HepG2 (cell line): ENCODE data around the gene RAPSN. TPM values are rescaled to one million over a fixed set of nuclear protein-coding genes. Genes with fewer than 3 reads are reported as not detected.

Experiments
- CBFB ChIP-seq: sonication (generic); formaldehyde crosslinking; IDR thresholded peaks from 2 replicates; pipeline ENCODE4 v1.4.0; 2020; ENCODE audit warnings: missing genetic modification reagents
- DBP ChIP-seq: sonication (generic); formaldehyde crosslinking; IDR thresholded peaks from 2 replicates; pipeline ENCODE4 v1.4.0; 2020; ENCODE audit warnings: missing genetic modification reagents; ENCODE audit errors: not compliant biosample characterization
- ETV5 ChIP-seq: IDR thresholded peaks from 2 replicates; pipeline ENCODE4 v1.6.1; 2018; ENCODE audit warnings: missing biosample characterization, missing genetic modification reagents, inconsistent platforms, borderline replicate concordance
- GATA4 ChIP-seq: sonication (generic); IDR thresholded peaks from 2 replicates; pipeline ENCODE4 v1.6.1; 2016; ENCODE audit warnings: antibody characterized with exemption, low read depth, borderline replicate concordance
- HMG20B ChIP-seq: conservative IDR thresholded peaks from 2 replicates; pipeline ENCODE4 v1.6.1; 2016; ENCODE audit warnings: missing genetic modification reagents, missing compliant biosample characterization
- HNRNPUL1 ChIP-seq: fragments of 200-400 bp; formaldehyde crosslinking; IDR thresholded peaks from 2 replicates; pipeline ENCODE4 v1.6.1; 2017; ENCODE audit warnings: low read depth, mild to moderate bottlenecking, low read length, moderate library complexity
- KLF9 ChIP-seq: IDR thresholded peaks from 2 replicates; pipeline ENCODE4 v1.6.1; 2016; ENCODE audit warnings: low read depth
- LCORL ChIP-seq, 2 experiments: fragments of 450-650 bp in 1 of 2; sonication (generic) in 1 of 2; formaldehyde crosslinking in 1 of 2; IDR thresholded peaks; 2 replicates each; pipeline versions ENCODE4 v1.5.0 to v1.6.1; 2017 to 2020; ENCODE audit warnings: antibody characterized with exemption in 1 of 2, missing genetic modification reagents in 1 of 2
- NCOA5 ChIP-seq: sonication (generic); formaldehyde crosslinking; IDR thresholded peaks from 2 replicates; pipeline ENCODE4 v1.4.0; 2020; ENCODE audit warnings: missing genetic modification reagents
- POLR2AphosphoS5 ChIP-seq: IDR thresholded peaks from 2 replicates; pipeline ENCODE4 v1.6.1; 2012; ENCODE audit warnings: low read depth, low read length
- RFXANK ChIP-seq: IDR thresholded peaks from 2 replicates; pipeline ENCODE4 v1.6.1; 2016
- RNF2 ChIP-seq: fragments of 450-650 bp; conservative IDR thresholded peaks from 2 replicates; pipeline ENCODE4 v1.6.1; 2016; ENCODE audit warnings: low read depth
- THYN1 ChIP-seq: sonication (generic); formaldehyde crosslinking; IDR thresholded peaks from 2 replicates; pipeline ENCODE4 v1.8.1; 2023; ENCODE audit warnings: low read depth, mild to moderate bottlenecking, moderate library complexity, missing genetic modification reagents, borderline replicate concordance
- YEATS4 ChIP-seq: sonication (generic); formaldehyde crosslinking; IDR thresholded peaks from 2 replicates; pipeline ENCODE4 v1.4.0; 2020; ENCODE audit warnings: missing genetic modification reagents, borderline replicate concordance
- ZNF292 ChIP-seq: sonication (generic); formaldehyde crosslinking; IDR thresholded peaks from 2 replicates; pipeline ENCODE4 v1.8.1; 2022; ENCODE audit warnings: mild to moderate bottlenecking, low read depth, missing genetic modification reagents, borderline replicate concordance
- ZNF367 ChIP-seq: sonication (generic); formaldehyde crosslinking; IDR thresholded peaks from 2 replicates; pipeline ENCODE4 v1.4.0; 2020; ENCODE audit warnings: missing genetic modification reagents, borderline replicate concordance
- ZSCAN22 ChIP-seq: sonication (generic); formaldehyde crosslinking; IDR thresholded peaks from 2 replicates; pipeline ENCODE4 v1.4.0; 2020; ENCODE audit warnings: mild to moderate bottlenecking, missing genetic modification reagents
- polyA plus RNA-seq, 8 experiments: library from polyadenylated mRNA; depleted of rRNA in 3 of 8; stranded (reverse) in 7 of 8; unstranded in 1 of 8; fragments of >200 nt; fragmentation: Illumina TruSeq in 4 of 8; extraction: Trizol in 4 of 8; gene quantifications; 2 replicates each; pipeline versions ENCODE4 v1.2.1 to v1.2.3, GENCODE V29; 2011 to 2016; ENCODE audit warnings: low read depth in 4 of 8, missing spikeins in 1 of 8, mixed read lengths in 1 of 8; ENCODE audit not compliant: insufficient read depth in 1 of 8
- total RNA-seq, 5 experiments: library from RNA; depleted of rRNA; stranded (reverse); fragments of >200 nt; fragmentation: Illumina TruSeq; extraction: Trizol; gene quantifications; 2 replicates each; pipeline ENCODE4 v1.2.3, GENCODE V29; 2016; ENCODE audit warnings: low read depth in 1 of 5
- TF ChIP-seq, protein P1 (sequence below): conservative IDR thresholded peaks from 2 replicates; pipeline ENCODE4 v1.6.1; 2018; ENCODE audit warnings: missing genetic modification reagents
- TF ChIP-seq, protein P2 (sequence below): sonication (generic); formaldehyde crosslinking; IDR thresholded peaks from 2 replicates; pipeline ENCODE4 v1.8.1; 2022; ENCODE audit warnings: mild to moderate bottlenecking, missing genetic modification reagents
- TF ChIP-seq, protein P3 (sequence below): sonication (generic); formaldehyde crosslinking; IDR thresholded peaks from 2 replicates; pipeline ENCODE4 v1.4.0; 2020; ENCODE audit warnings: mild to moderate bottlenecking, missing genetic modification reagents, borderline replicate concordance

Gene RAPSN
- total and polyA plus RNA-seq, 2 of the 13 experiments (the other 11 are each of a cell fraction or from before 2014, with no cell fraction given): 0.15 to 1.2 TPM

- TF ChIP-seq LCORL (IDR thresholded peaks at IDR 0.05) (0 out of 2 replicates have a peak, but pooled peaks have one; percentile 59), LCORL (CRISPR knock-in tag; IDR thresholded peaks at IDR 0.05) (peak; percentile 83), NCOA5 (CRISPR knock-in tag) (no peak), HMG20B (CRISPR knock-in tag) (peak; percentile 20; the same call in 1 of the 2 replicates), ZNF292 (CRISPR knock-in tag) (peak; percentile 83), CBFB (CRISPR knock-in tag) (no peak), DBP (no peak), YEATS4 (CRISPR knock-in tag) (peak; percentile 66; the same call in 1 of the 2 replicates), HNRNPUL1 (no peak), ZNF367 (CRISPR knock-in tag) (no peak), RNF2 (no peak), ZSCAN22 (no peak), GATA4 (peak; percentile 19; the same call in 1 of the 2 replicates), THYN1 (no peak), RFXANK (CRISPR knock-in tag) (no peak), POLR2AphosphoS5 (peak; percentile 65), ETV5 (CRISPR knock-in tag) (peak; percentile 45; the same call in 1 of the 2 replicates), KLF9 (no peak)
- TF ChIP-seq, protein P1, sequence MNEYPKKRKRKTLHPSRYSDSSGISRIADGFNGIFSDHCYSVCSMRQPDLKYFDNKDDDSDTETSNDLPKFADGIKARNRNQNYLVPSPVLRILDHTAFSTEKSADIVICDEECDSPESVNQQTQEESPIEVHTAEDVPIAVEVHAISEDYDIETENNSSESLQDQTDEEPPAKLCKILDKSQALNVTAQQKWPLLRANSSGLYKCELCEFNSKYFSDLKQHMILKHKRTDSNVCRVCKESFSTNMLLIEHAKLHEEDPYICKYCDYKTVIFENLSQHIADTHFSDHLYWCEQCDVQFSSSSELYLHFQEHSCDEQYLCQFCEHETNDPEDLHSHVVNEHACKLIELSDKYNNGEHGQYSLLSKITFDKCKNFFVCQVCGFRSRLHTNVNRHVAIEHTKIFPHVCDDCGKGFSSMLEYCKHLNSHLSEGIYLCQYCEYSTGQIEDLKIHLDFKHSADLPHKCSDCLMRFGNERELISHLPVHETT (CRISPR knock-in tag): no peak
- TF ChIP-seq, protein P2, sequence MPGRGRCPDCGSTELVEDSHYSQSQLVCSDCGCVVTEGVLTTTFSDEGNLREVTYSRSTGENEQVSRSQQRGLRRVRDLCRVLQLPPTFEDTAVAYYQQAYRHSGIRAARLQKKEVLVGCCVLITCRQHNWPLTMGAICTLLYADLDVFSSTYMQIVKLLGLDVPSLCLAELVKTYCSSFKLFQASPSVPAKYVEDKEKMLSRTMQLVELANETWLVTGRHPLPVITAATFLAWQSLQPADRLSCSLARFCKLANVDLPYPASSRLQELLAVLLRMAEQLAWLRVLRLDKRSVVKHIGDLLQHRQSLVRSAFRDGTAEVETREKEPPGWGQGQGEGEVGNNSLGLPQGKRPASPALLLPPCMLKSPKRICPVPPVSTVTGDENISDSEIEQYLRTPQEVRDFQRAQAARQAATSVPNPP (CRISPR knock-in tag): no peak
- TF ChIP-seq, protein P3, sequence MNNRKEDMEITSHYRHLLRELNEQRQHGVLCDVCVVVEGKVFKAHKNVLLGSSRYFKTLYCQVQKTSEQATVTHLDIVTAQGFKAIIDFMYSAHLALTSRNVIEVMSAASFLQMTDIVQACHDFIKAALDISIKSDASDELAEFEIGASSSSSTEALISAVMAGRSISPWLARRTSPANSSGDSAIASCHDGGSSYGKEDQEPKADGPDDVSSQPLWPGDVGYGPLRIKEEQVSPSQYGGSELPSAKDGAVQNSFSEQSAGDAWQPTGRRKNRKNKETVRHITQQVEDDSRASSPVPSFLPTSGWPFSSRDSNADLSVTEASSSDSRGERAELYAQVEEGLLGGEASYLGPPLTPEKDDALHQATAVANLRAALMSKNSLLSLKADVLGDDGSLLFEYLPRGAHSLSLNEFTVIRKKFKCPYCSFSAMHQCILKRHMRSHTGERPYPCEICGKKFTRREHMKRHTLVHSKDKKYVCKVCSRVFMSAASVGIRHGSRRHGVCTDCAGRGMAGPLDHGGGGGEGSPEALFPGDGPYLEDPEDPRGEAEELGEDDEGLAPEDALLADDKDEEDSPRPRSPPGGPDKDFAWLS: no peak
Measured at GRCh38 chr11:47437746-47438418, 11.1 kb downstream of the RAPSN start (continued).
